HG03432 (cell line): ENCODE results near the gene SLC38A4.
"Not testable (repeated sequence)": the region's sequence is repeated elsewhere in the genome, so short reads cannot be mapped to it uniquely, and the experiment has no call there.

Experiments used
- ATAC-seq: cut with Tn5 transposase; IDR thresholded peaks from one replicate; pipeline ENCODE4 v1.9.1; 2021; ENCODE audit warnings: mild to moderate bottlenecking, moderate library complexity; ENCODE audit not compliant: unreplicated experiment

SLC38A4 gene

GRCh38 chr12:46779063-46779462 is 46.7 kb downstream of the SLC38A4 start:
- ATAC-seq, result no peak

- no peak for ATAC-seq
Measured at GRCh38 chr12:46778415-46778814, 47.4 kb downstream of the SLC38A4 start.

GRCh38 chr12:46777587-46777986 is 48.2 kb downstream of the SLC38A4 start:
- ATAC-seq, result no peak

- ATAC-seq, result no peak
Measured at GRCh38 chr12:46775796-46776195, 50.0 kb downstream of the SLC38A4 start.

- ATAC-seq, result no peak
Measured at GRCh38 chr12:46774322-46774633, 51.5 kb downstream of the SLC38A4 start.

- ATAC-seq, result no peak
Measured at GRCh38 chr12:46773586-46774321, 52.0 kb downstream of the SLC38A4 start.

GRCh38 chr12:46771268-46771827 is 54.4 kb downstream of the SLC38A4 start:
- no peak for ATAC-seq

GRCh38 chr12:46770501-46771183 is 55.2 kb downstream of the SLC38A4 start:
- ATAC-seq, result no peak

- ATAC-seq, result no peak
Measured at GRCh38 chr12:46764005-46764404, 61.8 kb downstream of the SLC38A4 start.

- no peak for ATAC-seq
Measured at GRCh38 chr12:46763230-46763629, 62.6 kb downstream of the SLC38A4 start.

GRCh38 chr12:46754550-46754949 is 71.2 kb downstream of the SLC38A4 start:
- no peak for ATAC-seq

- ATAC-seq, result no peak
Measured at GRCh38 chr12:46752396-46752795, 73.4 kb downstream of the SLC38A4 start.

GRCh38 chr12:46751173-46751572 is 74.6 kb downstream of the SLC38A4 start:
- no peak for ATAC-seq

GRCh38 chr12:46749322-46749721 is 76.5 kb downstream of the SLC38A4 start:
- ATAC-seq, result no peak

GRCh38 chr12:46744283-46744682 is 81.5 kb downstream of the SLC38A4 start:
- ATAC-seq, result no peak

GRCh38 chr12:46743456-46743855 is 82.3 kb downstream of the SLC38A4 start:
- ATAC-seq, result no peak

GRCh38 chr12:46742271-46742670 is 83.5 kb downstream of the SLC38A4 start:
- ATAC-seq, result not testable (repeated sequence)

- ATAC-seq, result no peak
Measured at GRCh38 chr12:46725332-46725731, 100.5 kb downstream of the SLC38A4 start.

- ATAC-seq, result no peak
Measured at GRCh38 chr12:46723629-46724419, 102.0 kb downstream of the SLC38A4 start.

- ATAC-seq, result no peak
Measured at GRCh38 chr12:46722394-46723185, 103.2 kb downstream of the SLC38A4 start.

- no peak for ATAC-seq
Measured at GRCh38 chr12:46718495-46718894, 107.3 kb downstream of the SLC38A4 start.
